ENCODE measurements around the gene RASD1. TPM values are rescaled to one million over a fixed set of nuclear protein-coding genes. Genes with fewer than 3 reads are reported as not detected.

The RASD1 gene, protein sequence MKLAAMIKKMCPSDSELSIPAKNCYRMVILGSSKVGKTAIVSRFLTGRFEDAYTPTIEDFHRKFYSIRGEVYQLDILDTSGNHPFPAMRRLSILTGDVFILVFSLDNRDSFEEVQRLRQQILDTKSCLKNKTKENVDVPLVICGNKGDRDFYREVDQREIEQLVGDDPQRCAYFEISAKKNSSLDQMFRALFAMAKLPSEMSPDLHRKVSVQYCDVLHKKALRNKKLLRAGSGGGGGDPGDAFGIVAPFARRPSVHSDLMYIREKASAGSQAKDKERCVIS
- 6.5 and 10.8 TPM in 2 replicates for total RNA-seq

GRCh38 chr17:17496189-17497064 lies at the start of gene RASD1:
Gene RASD1 (minus strand): TSS chr17:17496395. CDS start chr17:17496181, 214 bp downstream.

DNA sequence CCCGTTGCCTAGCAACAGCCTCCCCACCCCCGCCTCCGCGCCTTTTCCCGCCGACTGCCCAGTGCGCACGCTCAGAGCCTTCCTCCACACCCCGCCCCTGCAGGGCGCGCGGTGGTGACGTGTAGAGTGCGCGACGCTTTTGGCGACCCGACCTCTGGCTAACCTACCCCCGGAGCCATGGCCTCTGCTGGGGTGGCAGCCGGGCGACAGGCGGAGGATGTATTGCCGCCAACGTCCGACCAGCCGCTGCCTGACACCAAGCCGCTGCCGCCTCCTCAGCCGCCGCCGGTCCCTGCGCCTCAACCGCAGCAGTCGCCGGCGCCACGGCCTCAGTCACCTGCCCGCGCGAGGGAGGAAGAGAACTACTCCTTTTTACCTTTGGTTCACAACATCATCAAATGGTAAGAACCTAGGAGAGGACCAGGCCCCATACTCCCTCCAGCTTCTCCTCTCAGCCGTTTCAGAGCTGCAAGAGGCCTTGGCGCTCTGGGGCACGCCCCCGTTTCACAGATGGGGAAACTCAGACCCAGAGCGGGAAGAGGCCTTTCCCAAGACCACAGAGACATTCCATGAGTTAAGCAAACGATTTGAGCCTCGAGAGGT lies 19.2 kb downstream of the RASD1 start, which contains the start of gene MED9:
MED9 (plus strand) TSS at position 136 of the 603 bp plus-strand sequence; CDS start at position 178, 42 bp downstream.

Other genes with a start within 250 kb of the RASD1 start
- 61.7 and 65.9 TPM in 2 replicates for gene COPS3, start 215.1 kb downstream of the RASD1 start, total RNA-seq
- 0.49 and 8.3 TPM in 2 replicates for gene NT5M, start 193.0 kb downstream of the RASD1 start, total RNA-seq
- 3.6 and 6.8 TPM in 2 replicates for gene MED9, start 19.4 kb downstream of the RASD1 start, total RNA-seq
- 27.1 and 51.2 TPM in 2 replicates for gene PEMT, start 95.3 kb upstream of the RASD1 start, total RNA-seq
- gene RAI1, start 185.1 kb upstream of the RASD1 start, total RNA-seq = 10.8 and 19.6 TPM in 2 replicates

Data from cardiac atrium fibroblast (primary cell).